PC-3 (cell line): Measurements from ENCODE around the gene SOX6. TPM values are rescaled to one million over a fixed set of nuclear protein-coding genes. Genes with fewer than 3 reads are reported as not detected.

Experiments
- ATAC-seq: fragments of 200-7000 bp; cut with Tn5 transposase; 2 replicates; pipeline ENCODE4 v1.9.1; 2020; ENCODE audit warnings: mild to moderate bottlenecking, moderate library complexity
- BruUV-seq: library from RNA; stranded (reverse); fragments of 400-500 nt; replicated peaks from 2 replicates; lab custom pipeline; 2021; lab: Mats Ljungman, UMichigan
- CTCF ChIA-PET: fragments of 300-600 bp; sonication (Branson Sonifier 250); formaldehyde crosslinking; loops from one replicate; lab custom pipeline; 2022; ENCODE audit warnings: antibody characterized with exemption; lab: Charles Lee
- POLR2A ChIA-PET: fragments of 300-600 bp; sonication (Branson Sonifier 250); formaldehyde crosslinking; loops from one replicate; lab custom pipeline; 2022; ENCODE audit warnings: antibody characterized with exemption; ENCODE audit not compliant: unreplicated experiment; lab: Charles Lee
- DNase-seq: peaks from one replicate; pipeline ENCODE4 v3.0.0-alpha.2; 2015
- H2AFZ ChIP-seq: fragments of 300-600 bp; sonication (generic); 2 replicates; pipeline ENCODE4 v1.6.0; 2016; ENCODE audit warnings: antibody characterized with exemption, low read length
- H3F3A ChIP-seq: fragments of 300-600 bp; sonication (generic); one replicate; pipeline ENCODE4 v1.6.0; 2017; ENCODE audit warnings: antibody characterized with exemption, low read length, control low read depth, mild to moderate bottlenecking; ENCODE audit not compliant: unreplicated experiment
- H3K27ac ChIP-seq: fragments of 300-600 bp; sonication (generic); 2 replicates; pipeline ENCODE4 v1.5.1; 2016; ENCODE audit warnings: mild to moderate bottlenecking, low read length
- H3K27me3 ChIP-seq: fragments of 300-600 bp; sonication (generic); 2 replicates; pipeline ENCODE4 v1.6.1; 2016; ENCODE audit warnings: low read length, mixed read lengths
- H3K36me3 ChIP-seq: fragments of 300-600 bp; sonication (generic); 2 replicates; pipeline ENCODE4 v1.6.1; 2016; ENCODE audit warnings: low read depth, mixed run types, low read length, mixed read lengths
- H3K4me1 ChIP-seq: fragments of 300-600 bp; sonication (generic); 2 replicates; pipeline ENCODE4 v1.5.1; 2016; ENCODE audit warnings: low read length; ENCODE audit not compliant: insufficient read depth
- H3K4me2 ChIP-seq: fragments of 300-600 bp; sonication (generic); 2 replicates; pipeline ENCODE4 v1.6.0; 2016; ENCODE audit warnings: low read length
- H3K4me3 ChIP-seq: fragments of 300-600 bp; sonication (generic); 2 replicates; pipeline ENCODE4 v1.5.1; 2016; ENCODE audit warnings: mild to moderate bottlenecking, low read length, mixed read lengths
- H3K79me2 ChIP-seq: fragments of 300-600 bp; sonication (generic); 2 replicates; pipeline ENCODE4 v1.6.1; 2017; ENCODE audit warnings: low read length, mixed read lengths
- H3K9ac ChIP-seq: fragments of 300-600 bp; sonication (generic); 2 replicates; pipeline ENCODE4 v1.6.0; 2016; ENCODE audit warnings: mild to moderate bottlenecking, low read length
- H3K9me2 ChIP-seq: fragments of 300-600 bp; sonication (generic); replicated peaks from 2 replicates; pipeline ENCODE4 v1.6.1; 2016; ENCODE audit warnings: mixed run types, low read length, mixed read lengths
- H3K9me3 ChIP-seq: fragments of 300-600 bp; sonication (generic); 2 replicates; pipeline ENCODE4 v1.6.1; 2016; ENCODE audit warnings: low read length, mixed read lengths
- H4K20me1 ChIP-seq: fragments of 300-600 bp; sonication (generic); 2 replicates; pipeline ENCODE4 v1.6.1; 2016; ENCODE audit warnings: low read length, mixed read lengths
- CTCF ChIP-seq: fragments of 300-600 bp; sonication (generic); conservative IDR thresholded peaks from 2 replicates; pipeline ENCODE4 v1.5.1; 2017; ENCODE audit warnings: antibody characterized with exemption, low read depth, mild to moderate bottlenecking, low read length
- EZH2 ChIP-seq: fragments of 300-600 bp; sonication (generic); IDR thresholded peaks from one replicate; pipeline ENCODE4 v1.6.1; 2017; ENCODE audit warnings: antibody characterized with exemption, mild to moderate bottlenecking, low read length; ENCODE audit not compliant: unreplicated experiment
- EZH2phosphoT487 ChIP-seq: fragments of 300-600 bp; sonication (generic); IDR thresholded peaks from 2 replicates; pipeline ENCODE4 v1.6.1; 2018; ENCODE audit warnings: mild to moderate bottlenecking, antibody characterized with exemption, low read length, borderline replicate concordance
- intact Hi-C: fragments of 100-400 bp; cut with micrococcal nuclease; formaldehyde crosslinking; loops from 2 replicates; pipeline ENCODE4 v1.9.0; 2023
- total RNA-seq: library from RNA; depleted of rRNA; stranded (reverse); fragments of >200 nt; gene quantifications from 2 replicates; pipeline ENCODE4 v1.2.3, GENCODE V29; 2014

Gene SOX6
- total RNA-seq, 1 experiment from 2014 or later, result not detected

GRCh38 chr11:16087886-16088285 lies 268.5 kb downstream of the SOX6 start:
- TF ChIP-seq EZH2phosphoT487, result no peak
- no peak for TF ChIP-seq CTCF
- TF ChIP-seq EZH2, result no peak
- Histone ChIP-seq H4K20me1 (no peaks in the 10 kb centered on the region), H3K36me3 (no peaks in the 10 kb centered on the region), H3K9me2 (no peaks in the 10 kb centered on the region), H3K4me2 (no peak overlapping the region), H3K4me3 (no peak overlapping the region), H3K9ac (no peak overlapping the region), H3K4me1 (no peaks in the 10 kb centered on the region), H3K27ac (no peak overlapping the region), H3K27me3 (no peaks in the 10 kb centered on the region), H2AFZ (no peak overlapping the region), H3K79me2 (no peaks in the 10 kb centered on the region), H3K9me3 (no peaks in the 10 kb centered on the region), H3F3A (no peaks in the 10 kb centered on the region)
- CTCF ChIA-PET, result no interaction called here
- DNase-seq, result no peak
- no TSS peak for BruUV-seq
- POLR2A ChIA-PET, result no interaction called here
- intact Hi-C loops, result no loop called here
- ATAC-seq, result no peak

- no TSS peak for BruUV-seq
- Histone ChIP-seq H3K4me1 (no peaks in the 10 kb centered on the region), H3K27ac (no peak overlapping the region), H3K9me2 (no peaks in the 10 kb centered on the region), H3K9ac (no peak overlapping the region), H3K79me2 (no peaks in the 10 kb centered on the region), H4K20me1 (no peaks in the 10 kb centered on the region), H2AFZ (no peak overlapping the region), H3K9me3 (no peaks in the 10 kb centered on the region), H3K4me2 (no peak overlapping the region), H3K27me3 (no peaks in the 10 kb centered on the region), H3F3A (no peaks in the 10 kb centered on the region), H3K4me3 (no peak overlapping the region), H3K36me3 (no peaks in the 10 kb centered on the region)
- POLR2A ChIA-PET, result no interaction called here
- no peak for DNase-seq
- TF ChIP-seq CTCF (no peak), EZH2phosphoT487 (no peak), EZH2 (no peak)
- CTCF ChIA-PET, result no interaction called here
- intact Hi-C loops, result no loop called here
- no peak for ATAC-seq
These were observed 270.0 kb downstream of the SOX6 start for GRCh38 chr11:16086229-16086819.

- intact Hi-C loops, result no loop called here
- no TSS peak for BruUV-seq
- H3K4me1 ChIP-seq, result no peaks in the 10 kb centered on the region
- ATAC-seq (no peak), DNase-seq (no peak)
- no peak overlapping the region for H3K9ac ChIP-seq
- no peak overlapping the region for H3K4me2 ChIP-seq
- H3F3A ChIP-seq, result no peaks in the 10 kb centered on the region
- no peak overlapping the region for H2AFZ ChIP-seq
- no peak overlapping the region for H3K4me3 ChIP-seq
- no peaks in the 10 kb centered on the region for H3K9me2 ChIP-seq
- no peaks in the 10 kb centered on the region for H3K36me3 ChIP-seq
- no peaks in the 10 kb centered on the region for H3K27me3 ChIP-seq
- H3K79me2 ChIP-seq, result no peaks in the 10 kb centered on the region
- no peaks in the 10 kb centered on the region for H3K9me3 ChIP-seq
- no peak overlapping the region for H3K27ac ChIP-seq
- no peak for TF ChIP-seq CTCF
- TF ChIP-seq EZH2phosphoT487, result no peak
- TF ChIP-seq EZH2, result no peak
- ChIA-PET CTCF (no interaction called here), POLR2A (no interaction called here)
- no peaks in the 10 kb centered on the region for H4K20me1 ChIP-seq
These were observed 274.0 kb downstream of the SOX6 start for GRCh38 chr11:16082095-16083055.
